ENCODE results near the gene IKBIP.
"Not testable (repeated sequence)": the region's sequence is repeated elsewhere in the genome, so short reads cannot be mapped to it uniquely, and the experiment has no call there.

IKBIP gene

GRCh38 chr12:98635657-98636323 lies 8.8 kb downstream of the IKBIP start:
- no peak for DNase-seq

DNA sequence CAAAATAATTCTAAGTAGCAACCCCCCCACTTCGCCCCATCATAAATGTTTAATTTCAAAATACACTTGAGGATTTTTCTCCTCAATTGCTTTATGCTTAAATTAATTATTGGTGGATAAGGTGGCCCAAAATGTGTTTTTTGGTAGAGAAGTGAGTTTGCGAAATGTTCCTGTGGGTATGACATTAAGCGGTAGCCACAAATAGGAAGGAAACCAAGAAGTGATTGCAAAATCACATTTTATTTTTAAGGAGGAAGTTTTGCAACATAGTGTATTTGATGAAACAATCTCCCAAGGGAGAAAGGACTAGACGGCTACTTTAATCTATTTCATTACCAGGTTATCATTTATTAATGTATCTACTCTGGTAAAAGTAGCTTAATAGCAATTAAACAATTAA lies 25.6 kb downstream of the IKBIP start:
- peak; percentile 45 for DNase-seq

DNA sequence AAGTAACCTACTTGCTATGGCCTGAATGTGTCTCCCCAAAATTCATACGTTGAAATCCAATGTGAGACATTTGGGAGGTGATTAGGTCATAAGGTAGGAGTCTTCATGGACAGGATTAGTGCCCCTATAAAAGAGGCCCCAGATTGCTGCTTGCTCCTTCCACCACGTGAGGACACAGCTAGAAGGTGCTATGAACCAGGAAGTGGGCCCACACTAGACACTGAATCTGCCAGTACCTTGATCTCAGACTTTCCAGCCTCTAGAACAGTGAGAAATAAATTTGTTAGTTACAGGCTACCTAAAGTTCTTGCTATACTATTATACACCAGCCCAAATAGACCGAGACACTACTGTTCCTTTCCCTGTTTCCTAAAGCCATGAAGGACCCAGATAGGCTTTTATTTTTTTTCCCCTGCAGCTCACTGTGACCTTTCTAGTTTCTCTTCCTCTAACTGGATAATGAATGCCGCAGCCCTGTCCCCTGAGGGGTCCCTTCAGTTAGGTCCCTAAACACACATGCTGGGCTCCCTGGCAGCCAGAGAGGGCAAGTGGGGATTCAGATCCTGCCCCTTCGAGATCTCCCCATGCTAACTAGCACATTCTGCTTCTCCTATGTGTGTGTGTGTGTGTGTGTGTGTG lies 31.8 kb downstream of the IKBIP start:
- DNase-seq, result no peak

- no peak for DNase-seq
These were observed 34.0 kb downstream of the IKBIP start for GRCh38 chr12:98610596-98610995.

DNA sequence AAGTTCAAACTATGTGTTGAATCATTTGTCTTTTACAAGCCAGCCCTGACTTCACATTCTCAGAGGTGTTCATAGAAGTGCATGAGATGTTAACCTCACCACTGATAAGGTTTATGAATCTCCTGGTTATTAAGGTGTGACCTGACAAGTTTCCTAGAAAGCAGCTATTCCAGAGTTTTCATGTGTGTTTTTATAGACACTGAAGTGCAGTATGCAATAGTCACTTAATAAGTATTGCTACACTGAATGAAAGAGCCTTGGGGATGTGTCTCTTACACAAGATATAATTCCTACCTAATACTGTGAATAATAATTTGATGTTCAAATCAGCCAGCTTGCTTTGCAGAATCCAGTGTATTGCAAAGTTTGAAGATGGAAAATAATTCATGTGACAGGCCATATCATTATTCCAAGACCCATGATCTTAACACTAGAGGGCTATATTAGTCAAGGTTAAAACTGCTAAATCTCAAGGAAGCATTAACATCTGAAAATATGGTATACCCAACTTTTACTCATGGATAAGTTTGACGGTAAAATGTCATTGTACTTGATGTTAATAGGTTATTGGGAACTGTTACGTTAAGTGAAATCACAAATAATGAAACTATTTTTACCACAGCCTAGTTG lies 38.1 kb downstream of the IKBIP start:
- no peak for DNase-seq

- no peak for DNase-seq
These were observed 42.7 kb downstream of the IKBIP start for GRCh38 chr12:98601924-98602323.

GRCh38 chr12:98597313-98597712 lies 47.3 kb downstream of the IKBIP start:
- DNase-seq, result not testable (repeated sequence)

- no peak for DNase-seq
These were observed 49.2 kb downstream of the IKBIP start for GRCh38 chr12:98595243-98595988.

GRCh38 chr12:98594050-98594835 lies 50.3 kb downstream of the IKBIP start:
- no peak for DNase-seq

- DNase-seq, result peak; percentile 97
These were observed 51.1 kb downstream of the IKBIP start, which contains the start of gene SLC25A3 for GRCh38 chr12:98593351-98594049. Gene SLC25A3 (plus strand): TSS chr12:98593686. CDS start chr12:98593979, 293 bp downstream.

DNA sequence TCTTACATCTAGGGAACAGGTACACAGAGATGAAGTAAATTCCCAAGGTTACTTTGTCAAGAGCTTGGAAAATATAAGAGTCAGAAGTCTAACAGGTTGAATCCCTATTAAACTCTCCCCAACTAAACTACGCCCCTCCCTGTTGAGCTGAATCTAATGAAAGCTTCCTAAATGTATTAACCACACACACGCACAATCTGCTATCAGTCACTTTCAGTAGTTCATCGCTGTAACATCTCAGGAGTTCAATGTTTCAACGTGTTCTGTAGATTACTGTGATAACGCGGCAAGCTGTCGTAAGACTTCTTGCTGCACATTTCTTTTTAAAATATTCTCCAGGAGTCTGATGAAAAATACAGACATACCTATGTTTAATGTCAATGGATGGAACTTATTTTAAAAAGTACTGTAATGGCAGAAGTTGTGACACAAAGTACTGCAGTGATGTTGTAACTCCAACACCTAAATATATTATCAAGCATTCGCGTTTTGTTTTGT lies 51.7 kb downstream of the IKBIP start:
- no peak for DNase-seq

DNA sequence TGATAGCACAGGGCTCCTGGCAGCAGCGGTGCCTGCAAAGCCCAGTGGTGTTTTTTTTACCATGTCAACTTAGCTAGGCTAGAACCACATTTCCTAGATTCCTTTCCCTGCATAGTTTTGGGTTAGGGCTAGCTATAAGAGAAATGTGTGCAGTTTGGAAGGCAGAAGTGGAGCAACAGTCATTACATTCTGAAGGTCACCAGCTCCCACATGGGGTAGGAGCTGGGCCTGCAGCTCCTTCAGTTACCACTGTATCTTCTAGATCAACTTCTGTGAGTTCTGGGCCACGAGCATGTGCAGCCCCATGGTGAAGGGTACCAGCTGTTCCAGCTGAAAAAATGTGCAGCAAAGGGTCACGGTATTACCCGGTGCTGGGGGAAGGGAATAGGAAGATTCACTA lies 53.4 kb downstream of the IKBIP start:
- DNase-seq, result no peak

DNA sequence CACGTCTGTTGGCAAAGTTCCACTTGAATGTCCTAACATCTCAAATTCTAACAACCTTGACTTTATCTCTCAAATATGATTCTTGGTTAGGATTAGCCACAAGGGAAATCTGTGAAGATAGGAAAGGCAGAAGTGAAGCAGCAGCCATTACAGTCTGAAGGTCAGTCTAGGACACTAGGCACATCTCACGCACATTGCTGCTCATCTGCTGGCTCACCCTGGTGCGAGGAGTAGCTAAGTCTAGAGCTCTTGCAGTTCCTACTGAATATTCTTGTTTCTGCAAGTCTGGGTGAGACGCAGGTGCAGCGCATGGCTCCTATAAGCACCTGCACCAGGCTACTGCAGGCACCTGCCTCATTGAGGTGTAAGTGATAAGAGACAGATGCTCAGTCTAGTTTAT lies 57.5 kb downstream of the IKBIP start:
- no peak for DNase-seq

- no peak for DNase-seq
These were observed 62.5 kb downstream of the IKBIP start for GRCh38 chr12:98582093-98582492.

- DNase-seq, result no peak
These were observed 63.5 kb downstream of the IKBIP start for GRCh38 chr12:98581101-98581500.

GRCh38 chr12:98580695-98581094 lies 63.9 kb downstream of the IKBIP start:
- DNase-seq, result no peak

GRCh38 chr12:98579835-98580234 lies 64.8 kb downstream of the IKBIP start:
- no peak for DNase-seq

DNA sequence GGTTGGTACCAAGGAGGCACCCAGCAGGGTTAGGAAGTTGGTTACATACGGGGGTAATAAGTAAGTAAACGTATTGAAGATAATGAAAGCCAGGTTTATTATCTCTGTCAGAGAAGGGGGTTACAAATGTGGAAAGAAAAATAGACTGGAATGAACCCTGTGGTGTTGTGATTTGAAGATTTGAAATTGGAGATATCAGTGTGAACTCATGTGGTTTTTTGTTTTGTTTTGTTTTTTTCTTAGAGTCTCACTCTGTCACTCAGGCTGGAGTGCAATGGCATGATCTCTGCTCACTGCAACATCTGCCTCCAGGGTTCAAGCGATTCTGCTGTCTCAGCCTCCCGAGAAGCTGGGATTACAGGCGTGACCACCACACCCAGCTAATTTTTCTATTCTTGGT lies 65.2 kb downstream of the IKBIP start:
- DNase-seq, result no peak

- DNase-seq, result no peak
These were observed 65.8 kb downstream of the IKBIP start for GRCh38 chr12:98578821-98579220.

- DNase-seq, result no peak
These were observed 66.2 kb downstream of the IKBIP start for GRCh38 chr12:98578392-98578791.

GRCh38 chr12:98576795-98577194 lies 67.8 kb downstream of the IKBIP start:
- not testable (repeated sequence) for DNase-seq

DNA sequence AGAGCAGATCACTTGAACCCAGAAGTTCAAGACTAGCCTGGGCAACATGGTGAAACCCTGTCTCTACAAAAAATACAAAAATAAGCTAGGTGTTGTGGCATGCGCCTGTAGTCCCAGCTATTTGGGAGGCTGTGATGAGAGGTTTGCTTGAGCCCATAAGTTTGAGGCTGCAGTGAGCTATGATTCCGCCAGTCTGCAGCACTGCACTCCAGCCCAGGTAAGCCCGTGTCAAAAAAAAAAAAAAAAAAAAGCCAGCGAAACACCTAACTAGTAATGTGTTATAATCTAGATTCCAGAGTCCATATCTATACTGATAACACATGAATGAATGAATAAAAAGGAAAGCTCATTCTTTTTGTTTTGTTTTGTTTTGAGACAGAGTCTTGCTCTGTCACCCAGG lies 69.6 kb downstream of the IKBIP start:
- no peak for DNase-seq
